ENCODE data around the gene THBS2.

The THBS2 gene

DNA sequence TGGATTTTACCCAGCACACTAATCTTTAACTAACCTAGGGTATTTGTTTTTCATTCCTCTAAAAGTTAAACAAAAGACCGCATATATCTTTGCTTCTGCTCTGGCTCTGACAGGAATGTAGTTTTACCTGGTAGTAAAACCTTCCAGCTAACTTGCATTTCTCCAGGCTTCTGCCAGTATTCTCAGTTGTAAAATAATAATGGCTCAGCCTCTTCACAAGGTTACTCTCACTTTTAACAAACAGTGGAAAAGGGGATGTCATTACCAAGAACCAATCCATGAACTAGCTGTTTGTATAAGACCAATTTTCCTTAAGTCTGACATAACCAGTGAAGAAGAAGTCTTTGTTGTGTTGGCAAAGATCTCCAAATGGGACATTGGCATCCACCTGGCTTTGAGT is 10.0 kb downstream of the THBS2 start:
- no peak overlapping the region for H3K27ac ChIP-seq
- no peak for TF ChIP-seq ZFX (IDR thresholded peaks at IDR 0.05; ENCODE audit: borderline replicate concordance)

GRCh38 chr6:169243186-169243585 is 10.5 kb downstream of the THBS2 start:
- H3K27ac ChIP-seq: no peak overlapping the region
- TF ChIP-seq ZFX (IDR thresholded peaks at IDR 0.05; ENCODE audit: borderline replicate concordance): no peak
- no peak for TF ChIP-seq CTCF (IDR thresholded peaks at IDR 0.05)

DNA sequence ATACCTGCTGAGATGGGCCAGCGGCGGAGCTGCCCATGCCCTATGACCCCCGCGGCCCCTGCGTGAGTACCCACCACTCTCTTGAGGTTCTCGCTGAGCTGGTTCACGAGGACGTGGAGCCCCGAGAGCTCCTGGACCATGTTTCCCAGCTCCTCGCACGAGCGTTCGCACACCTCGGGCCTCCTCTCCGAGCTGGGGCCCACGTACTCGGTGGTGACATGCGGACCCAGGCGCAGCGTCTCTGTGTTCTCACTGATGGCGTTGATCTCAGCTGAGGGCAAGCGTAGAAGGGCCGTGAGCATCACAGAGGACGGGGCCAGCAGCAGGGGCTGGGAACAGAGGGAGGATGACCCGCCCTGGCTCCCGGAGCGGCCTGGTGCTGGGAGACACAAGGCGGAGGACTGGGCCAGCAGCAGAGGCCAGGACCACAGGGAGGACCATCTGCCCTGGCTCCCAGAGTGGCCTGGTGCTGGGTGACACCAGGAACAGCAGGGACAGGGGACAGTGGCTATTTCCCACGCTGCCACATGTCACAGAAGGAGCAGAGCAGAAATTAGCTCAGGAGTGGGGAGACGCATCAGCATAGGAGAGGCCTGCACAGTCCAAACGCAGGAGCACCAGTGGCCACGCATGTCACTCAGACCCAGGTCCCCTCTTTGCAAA is 11.8 kb downstream of the THBS2 start:
- H3K27ac ChIP-seq: no peak overlapping the region
- no peak for TF ChIP-seq CTCF (IDR thresholded peaks at IDR 0.05)
- TF ChIP-seq ZFX (IDR thresholded peaks at IDR 0.05; ENCODE audit: borderline replicate concordance): no peak

DNA sequence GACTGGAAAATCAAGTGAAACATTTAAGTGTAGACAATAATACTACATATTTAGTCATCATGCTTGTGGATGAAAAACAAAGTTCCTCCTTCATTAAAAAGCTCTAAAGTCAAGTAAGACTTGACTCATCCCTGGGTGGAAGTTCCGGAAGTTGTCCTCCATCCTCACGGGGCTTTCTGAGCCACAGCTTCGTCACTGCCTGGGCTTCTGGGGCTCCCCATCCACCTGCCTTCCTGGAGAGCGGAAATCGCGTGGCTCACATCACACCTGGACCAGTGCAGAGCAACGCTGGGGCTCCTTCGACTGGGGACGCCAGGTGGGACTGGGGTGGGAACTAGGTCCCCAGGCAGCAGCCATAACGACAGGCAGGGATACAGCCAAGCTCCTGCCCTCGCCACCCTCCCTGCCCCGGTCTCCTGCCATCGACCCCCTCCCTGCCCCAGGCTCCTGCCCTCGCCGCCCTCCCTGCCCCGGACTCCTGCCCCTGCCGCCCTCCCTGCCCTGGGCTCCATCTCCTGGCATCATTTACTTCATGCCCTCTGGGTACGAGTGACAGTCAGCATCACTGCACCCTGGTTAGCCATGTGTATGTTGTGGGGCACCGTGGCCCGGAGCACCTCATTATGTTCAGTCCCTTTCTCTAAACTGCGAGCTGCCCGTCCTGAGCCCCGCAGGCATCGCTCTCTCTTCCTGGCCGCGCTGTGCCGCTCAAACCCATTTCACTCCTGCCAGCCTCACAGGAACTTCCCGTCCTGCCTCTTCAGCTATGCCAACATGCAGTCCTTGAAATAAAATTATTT is 12.9 kb downstream of the THBS2 start:
- TF ChIP-seq ZFX (IDR thresholded peaks at IDR 0.05; ENCODE audit: borderline replicate concordance) (no peak), CTCF (IDR thresholded peaks at IDR 0.05) (no peak)
- no peak overlapping the region for H3K27ac ChIP-seq

DNA sequence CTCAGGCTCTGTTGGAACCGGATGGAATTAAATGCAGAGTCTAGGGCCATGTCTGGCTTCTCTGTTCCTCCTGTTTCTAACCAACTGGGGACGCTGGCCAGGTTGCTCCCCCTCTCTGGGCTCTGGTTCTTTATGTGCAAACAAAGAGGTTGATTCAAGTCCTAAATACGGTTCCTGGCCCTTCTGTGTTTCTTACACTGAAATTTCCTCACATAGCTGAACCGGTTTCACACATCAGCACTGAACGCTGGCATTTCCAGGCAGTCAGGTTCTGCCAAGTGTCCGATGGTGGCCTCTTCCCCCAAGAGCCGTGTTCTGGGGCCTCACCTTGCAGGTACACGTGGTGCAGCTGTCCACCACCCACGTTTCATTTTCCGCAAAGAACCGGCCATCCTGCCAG is 13.5 kb downstream of the THBS2 start:
- no peak overlapping the region for H3K27ac ChIP-seq
- TF ChIP-seq ZFX (IDR thresholded peaks at IDR 0.05; ENCODE audit: borderline replicate concordance): no peak
- no peak for TF ChIP-seq CTCF (IDR thresholded peaks at IDR 0.05)

DNA sequence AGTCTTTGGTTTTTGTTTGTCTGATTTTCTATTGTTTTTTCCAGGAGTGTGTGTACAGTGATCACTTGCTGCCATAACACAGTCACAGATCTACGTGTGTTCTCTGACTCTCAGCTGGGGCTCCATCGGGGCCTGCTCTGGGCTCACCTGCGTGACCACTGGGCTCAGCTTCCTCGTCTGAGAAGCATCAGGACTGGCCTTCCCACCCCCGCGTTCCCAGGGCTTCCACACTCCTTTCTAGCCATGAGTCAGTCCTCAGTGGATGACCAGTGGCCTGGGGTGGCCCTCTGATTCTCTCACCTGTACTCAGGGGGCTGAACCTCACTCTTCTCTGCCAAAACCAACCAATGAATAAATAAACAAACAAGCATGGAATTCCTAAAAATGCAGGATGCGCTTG is 14.5 kb downstream of the THBS2 start:
- no peak overlapping the region for H3K27ac ChIP-seq
- TF ChIP-seq ZFX (IDR thresholded peaks at IDR 0.05; ENCODE audit: borderline replicate concordance): no peak
- TF ChIP-seq CTCF (IDR thresholded peaks at IDR 0.05): no peak

DNA sequence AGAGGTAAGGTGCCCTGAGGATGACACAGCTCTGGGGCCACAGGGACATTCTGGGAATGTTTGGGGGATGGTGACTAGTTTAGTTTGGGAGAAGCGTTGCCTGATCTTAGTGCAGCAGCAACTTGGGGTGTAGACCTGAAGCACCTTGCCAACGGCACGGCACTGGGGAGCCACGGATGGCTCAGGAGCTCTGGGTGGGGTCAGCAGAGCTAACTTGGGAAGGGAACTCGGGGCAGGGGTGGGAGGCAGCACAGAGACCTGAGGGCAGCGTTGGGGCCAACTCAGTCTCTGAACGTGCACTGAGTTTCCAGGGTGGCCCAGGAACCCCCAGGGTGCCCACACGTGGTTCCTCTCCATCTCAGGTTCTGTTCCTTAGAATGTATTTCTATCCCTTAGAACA is 14.9 kb downstream of the THBS2 start:
- TF ChIP-seq ZFX (IDR thresholded peaks at IDR 0.05; ENCODE audit: borderline replicate concordance) (no peak), CTCF (IDR thresholded peaks at IDR 0.05) (no peak)
- no peak overlapping the region for H3K27ac ChIP-seq
